NCI-H1930 (cell line): ENCODE data around the gene CUX1.
"Not testable (repeated sequence)": the region's sequence is repeated elsewhere in the genome, so short reads cannot be mapped to it uniquely, and the experiment has no call there.

ENCODE experiments used
- DNase-seq, 2 experiments: peaks; one replicate each; lab custom pipeline; 2025; lab: John Stamatoyannopoulos, UW

The CUX1 gene

GRCh38 chr7:101817471-101818286, at the start of gene CUX1:
Gene CUX1, plus strand, starts transcription at chr7:101817626. Its CDS starts 14 bp downstream, at chr7:101817640.
- no peak for DNase-seq

GRCh38 chr7:101768280-101768679, 49.1 kb upstream of the CUX1 start:
- no peak for DNase-seq

GRCh38 chr7:101770466-101770865, 47.0 kb upstream of the CUX1 start:
- DNase-seq, result no peak

- DNase-seq, result no peak
These were observed 44.8 kb upstream of the CUX1 start for GRCh38 chr7:101772508-101773211.

GRCh38 chr7:101775181-101775580, 42.2 kb upstream of the CUX1 start:
- DNase-seq, result no peak

GRCh38 chr7:101778026-101778580, 39.3 kb upstream of the CUX1 start:
- no peak for DNase-seq

GRCh38 chr7:101779267-101779666, 38.2 kb upstream of the CUX1 start:
- no peak for DNase-seq

GRCh38 chr7:101780281-101780680, 37.1 kb upstream of the CUX1 start:
- no peak for DNase-seq

GRCh38 chr7:101781439-101781838, 36.0 kb upstream of the CUX1 start:
- DNase-seq, result no peak

- DNase-seq, result no peak
These were observed 35.0 kb upstream of the CUX1 start for GRCh38 chr7:101782476-101782875.

GRCh38 chr7:101782896-101783295, 34.5 kb upstream of the CUX1 start:
- no peak for DNase-seq

GRCh38 chr7:101783381-101784181, 33.8 kb upstream of the CUX1 start:
- DNase-seq, result no peak

GRCh38 chr7:101784292-101785127, 32.9 kb upstream of the CUX1 start:
- DNase-seq, result no peak

GRCh38 chr7:101787864-101788263, 29.6 kb upstream of the CUX1 start:
- no peak for DNase-seq

GRCh38 chr7:101788517-101788916, 28.9 kb upstream of the CUX1 start:
- no peak for DNase-seq

GRCh38 chr7:101790566-101791293, 26.7 kb upstream of the CUX1 start:
- no peak for DNase-seq

GRCh38 chr7:101792051-101792681, 25.3 kb upstream of the CUX1 start:
- DNase-seq, result no peak

- not testable (repeated sequence) for DNase-seq
These were observed 24.7 kb upstream of the CUX1 start for GRCh38 chr7:101792682-101793071.

- DNase-seq, result no peak
These were observed 22.0 kb upstream of the CUX1 start for GRCh38 chr7:101795461-101795860.

GRCh38 chr7:101798173-101798572, 19.3 kb upstream of the CUX1 start:
- not testable (repeated sequence) for DNase-seq
